Endothelial cell of umbilical vein (primary cell): ENCODE results near the gene GSN. TPM values are rescaled to one million over a fixed set of nuclear protein-coding genes. Genes with fewer than 3 reads are reported as not detected.

ENCODE experiments used
- BruUV-seq: library from RNA; stranded (reverse); fragments of 400-500 nt; replicated peaks from 2 replicates; lab custom pipeline; 2021; lab: Mats Ljungman, UMichigan
- CTCF ChIA-PET: fragments of 300-600, 350-600 bp; sonication (Branson Sonifier 250); formaldehyde crosslinking; loops from one replicate; lab custom pipeline; 2021; ENCODE audit warnings: antibody characterized with exemption, inconsistent platforms; lab: Charles Lee
- POLR2A ChIA-PET: fragments of 300-600, 350-600 bp; sonication (Branson Sonifier 250); formaldehyde crosslinking; loops from one replicate; lab custom pipeline; 2021; ENCODE audit warnings: antibody characterized with exemption, inconsistent platforms; lab: Charles Lee
- DNase-seq: peaks from one replicate; pipeline ENCODE4 v3.0.0-alpha.2; 2011; ENCODE audit warnings: low read depth, low spot score
- FAIRE-seq: peaks from 2 replicates; lab custom pipeline; 2011; peaks lifted over from hg19 to GRCh38; lab: Jason Lieb, UNC
- H2AFZ ChIP-seq: 2 replicates; pipeline ENCODE4 v1.6.0; 2012; ENCODE audit warnings: low read depth, low read length, control low read depth, inconsistent platforms
- H3K27ac ChIP-seq: 2 replicates; pipeline ENCODE4 v1.5.1; 2011; ENCODE audit warnings: low read depth, mild to moderate bottlenecking, control low read depth, low read length, moderate library complexity; ENCODE audit not compliant: insufficient read depth
- H3K27me3 ChIP-seq, 2 experiments: 2 replicates each; pipeline versions ENCODE4 v1.6.0 to v1.6.1; 2011; ENCODE audit warnings: low read length in 2 of 2, mixed read lengths in 1 of 2; ENCODE audit not compliant: control insufficient read depth in 2 of 2, insufficient read depth in 2 of 2
- H3K36me3 ChIP-seq, 2 experiments: 2 replicates in 1 of 2; 3 replicates in 1 of 2; pipeline ENCODE4 v1.5.1; 2011; ENCODE audit warnings: low read length in 2 of 2, mild to moderate bottlenecking in 1 of 2, moderate library complexity in 1 of 2; ENCODE audit not compliant: control insufficient read depth in 2 of 2, insufficient read depth in 2 of 2; ENCODE audit errors: extremely low read depth in 1 of 2
- H3K4me1 ChIP-seq: 3 replicates; pipeline ENCODE4 v1.5.1; 2011; ENCODE audit warnings: mild to moderate bottlenecking, low read length; ENCODE audit not compliant: control insufficient read depth, insufficient read depth; ENCODE audit errors: extremely low read depth
- H3K4me2 ChIP-seq: 2 replicates; pipeline ENCODE4 v1.6.1; 2011; ENCODE audit warnings: low read length, control low read depth, mixed read lengths; ENCODE audit not compliant: insufficient read depth
- H3K4me3 ChIP-seq, 3 experiments: fragments of 200-600 bp in 1 of 3; sonication (generic), shearing (Covaris generic) in 1 of 3; replicated peaks in 1 of 3; 2 replicates each; pipeline ENCODE4 v1.5.1; 2011 to 2016; ENCODE audit warnings: control low read depth in 3 of 3, low read length in 3 of 3, mild to moderate bottlenecking in 2 of 3, inconsistent platforms in 1 of 3, low read depth in 1 of 3, moderate library complexity in 1 of 3; ENCODE audit not compliant: insufficient read depth in 1 of 3
- H3K79me2 ChIP-seq: 2 replicates; pipeline ENCODE4 v1.6.0; 2012; ENCODE audit warnings: low read length, inconsistent platforms; ENCODE audit not compliant: control insufficient read depth, insufficient read depth
- H3K9ac ChIP-seq: replicated peaks from 2 replicates; pipeline ENCODE3; 2011; ENCODE audit warnings: low read length, control low read depth; ENCODE audit not compliant: insufficient read depth; ENCODE audit errors: extremely low read depth
- H3K9me1 ChIP-seq: replicated peaks from 3 replicates; pipeline ENCODE4 v1.6.0; 2011; ENCODE audit warnings: mild to moderate bottlenecking, low read length; ENCODE audit not compliant: control insufficient read depth, insufficient read depth; ENCODE audit errors: extremely low read depth
- H3K9me3 ChIP-seq: replicated peaks from 2 replicates; pipeline ENCODE4 v1.5.1; 2012; ENCODE audit warnings: low read length, inconsistent platforms; ENCODE audit not compliant: control insufficient read depth, insufficient read depth
- H4K20me1 ChIP-seq: replicated peaks from 2 replicates; pipeline ENCODE3; 2011; ENCODE audit warnings: mild to moderate bottlenecking, low read length; ENCODE audit not compliant: control insufficient read depth, insufficient read depth; ENCODE audit errors: extremely low read depth
- EZH2 ChIP-seq: IDR thresholded peaks from 2 replicates; pipeline ENCODE4 v1.6.1; 2012; ENCODE audit warnings: borderline replicate concordance, low read depth, mild to moderate bottlenecking, moderate library complexity, low read length, inconsistent platforms; ENCODE audit not compliant: severe bottlenecking
- FOS ChIP-seq: IDR thresholded peaks from 2 replicates; pipeline ENCODE4 v1.6.1; 2011; ENCODE audit warnings: mild to moderate bottlenecking, low read length, moderate library complexity, borderline replicate concordance; ENCODE audit not compliant: insufficient read depth
- GATA2 ChIP-seq: IDR thresholded peaks from 2 replicates; pipeline ENCODE4 v1.7.0; 2011; ENCODE audit warnings: low read depth, mild to moderate bottlenecking, moderate library complexity, mixed read lengths, low read length; ENCODE audit not compliant: insufficient read length, insufficient read depth
- JUN ChIP-seq: IDR thresholded peaks from 2 replicates; pipeline ENCODE4 v1.6.1; 2011; ENCODE audit warnings: borderline replicate concordance, low read depth; ENCODE audit not compliant: insufficient read length, insufficient read depth
- MYC ChIP-seq: IDR thresholded peaks from one replicate; pipeline ENCODE4 v1.6.1; 2011; ENCODE audit warnings: mild to moderate bottlenecking, low read depth, low read length
- POLR2A ChIP-seq: IDR thresholded peaks from 2 replicates; pipeline ENCODE4 v1.6.1; 2012; ENCODE audit warnings: low read depth, mild to moderate bottlenecking, control low read depth, low read length
- POLR2AphosphoS5 ChIP-seq: IDR thresholded peaks from 2 replicates; pipeline ENCODE4 v1.6.1; 2012; ENCODE audit warnings: low read depth, mild to moderate bottlenecking, control low read depth, low read length, moderate library complexity; ENCODE audit not compliant: insufficient read depth
- dilution Hi-C: fragments of 300-500 bp; cut with MboI; formaldehyde crosslinking; loops from one replicate; pipeline ENCODE4 v1.15.0; 2019; ENCODE audit warnings: low sequenced_read_pairs; ENCODE audit not compliant: extremely low pct_ligation_motif_present
- intact Hi-C: fragments of 100-400 bp; cut with micrococcal nuclease; formaldehyde crosslinking; loops from one replicate; pipeline ENCODE4 v1.10.0; 2022
- polyA plus RNA-seq, 4 experiments: library from polyadenylated mRNA; depleted of rRNA in 3 of 4; stranded (reverse) in 3 of 4; unstranded in 1 of 4; fragments of >200 nt; gene quantifications; 2 replicates each; pipeline versions ENCODE4 v1.2.1 to v1.2.3, GENCODE V29; 2011 to 2012; ENCODE audit warnings: missing spikeins in 1 of 4
- total RNA-seq: library from RNA; stranded (reverse); gene quantifications from 2 replicates; pipeline ENCODE4 v1.2.3, GENCODE V29; 2021
- TF ChIP-seq, protein P1 (sequence below): IDR thresholded peaks from 2 replicates; pipeline ENCODE4 v1.6.1; 2011; ENCODE audit not compliant: insufficient read depth, insufficient read length
- TF ChIP-seq, protein P2 (sequence below), 2 donors: IDR thresholded peaks; 1 replicate in 1 of 2; 2 replicates in 1 of 2; pipeline ENCODE4 v1.5.1; 2011; ENCODE audit warnings: low read length in 2 of 2, mild to moderate bottlenecking in 2 of 2, moderate library complexity in 2 of 2, control low read depth in 1 of 2, inconsistent platforms in 1 of 2, low read depth in 1 of 2; ENCODE audit not compliant: insufficient read depth in 1 of 2; ENCODE audit errors: extremely low read depth in 1 of 2

The GSN gene
- total and polyA plus RNA-seq, 2 donors (not counting 3 experiments of a cell fraction or from before 2014, with no cell fraction given) = 130 to 232 TPM

DNA sequence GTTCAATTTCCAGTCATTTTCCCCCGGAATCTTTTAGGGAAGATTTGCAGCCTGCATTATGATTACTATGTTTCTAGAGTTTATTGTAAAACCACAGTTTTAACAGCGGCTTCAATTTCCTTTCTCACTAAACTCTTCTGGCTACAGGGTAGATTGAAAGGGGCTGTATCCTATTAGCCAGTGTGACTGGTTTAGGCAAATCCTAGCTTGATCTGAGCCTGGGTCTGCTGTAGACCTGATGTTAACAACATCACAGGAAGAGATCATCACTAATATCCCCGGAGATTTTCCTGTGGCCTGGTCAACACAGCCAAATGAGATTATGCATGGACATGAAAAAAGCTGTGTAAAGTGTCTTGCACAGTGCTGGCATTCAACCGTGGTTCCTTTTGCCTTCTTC lies 68.7 kb downstream of the GSN start:
- ChIA-PET CTCF (interaction anchor here (1.4 kb wide), 1 partner anchor 14 kb away, joined by 5 read pairs; no protein-coding TSS in a partner anchor), POLR2A (no interaction called here)
- Histone ChIP-seq H3K9me3 (no peaks in the 10 kb centered on the region), H3K27ac (no peak overlapping the region), H2AFZ (no peak overlapping the region), H3K9me1 (no peaks in the 10 kb centered on the region), H3K36me3 (peaks cover 5 to 19% of the 10 kb centered on the region in 2 experiments), H3K27me3 (no peaks in the 10 kb centered on the region), H3K9ac (no peak overlapping the region), H3K4me3 (no peak overlapping the region), H3K4me1 (no peaks in the 10 kb centered on the region), H3K4me2 (no peak overlapping the region), H4K20me1 (no peaks in the 10 kb centered on the region), H3K79me2 (no peaks in the 10 kb centered on the region)
- no TSS peak for BruUV-seq
- FAIRE-seq = no peak
- intact Hi-C loops = no loop called here
- no peak for DNase-seq
- dilution Hi-C loops = no loop called here
- TF ChIP-seq POLR2A = no peak
- TF ChIP-seq JUN = no peak
- TF ChIP-seq POLR2AphosphoS5 = no peak
- TF ChIP-seq FOS = no peak
- TF ChIP-seq, protein P1, sequence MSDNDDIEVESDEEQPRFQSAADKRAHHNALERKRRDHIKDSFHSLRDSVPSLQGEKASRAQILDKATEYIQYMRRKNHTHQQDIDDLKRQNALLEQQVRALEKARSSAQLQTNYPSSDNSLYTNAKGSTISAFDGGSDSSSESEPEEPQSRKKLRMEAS = no peak
- TF ChIP-seq MYC = no peak
- no peak for TF ChIP-seq EZH2
- TF ChIP-seq, protein P2, sequence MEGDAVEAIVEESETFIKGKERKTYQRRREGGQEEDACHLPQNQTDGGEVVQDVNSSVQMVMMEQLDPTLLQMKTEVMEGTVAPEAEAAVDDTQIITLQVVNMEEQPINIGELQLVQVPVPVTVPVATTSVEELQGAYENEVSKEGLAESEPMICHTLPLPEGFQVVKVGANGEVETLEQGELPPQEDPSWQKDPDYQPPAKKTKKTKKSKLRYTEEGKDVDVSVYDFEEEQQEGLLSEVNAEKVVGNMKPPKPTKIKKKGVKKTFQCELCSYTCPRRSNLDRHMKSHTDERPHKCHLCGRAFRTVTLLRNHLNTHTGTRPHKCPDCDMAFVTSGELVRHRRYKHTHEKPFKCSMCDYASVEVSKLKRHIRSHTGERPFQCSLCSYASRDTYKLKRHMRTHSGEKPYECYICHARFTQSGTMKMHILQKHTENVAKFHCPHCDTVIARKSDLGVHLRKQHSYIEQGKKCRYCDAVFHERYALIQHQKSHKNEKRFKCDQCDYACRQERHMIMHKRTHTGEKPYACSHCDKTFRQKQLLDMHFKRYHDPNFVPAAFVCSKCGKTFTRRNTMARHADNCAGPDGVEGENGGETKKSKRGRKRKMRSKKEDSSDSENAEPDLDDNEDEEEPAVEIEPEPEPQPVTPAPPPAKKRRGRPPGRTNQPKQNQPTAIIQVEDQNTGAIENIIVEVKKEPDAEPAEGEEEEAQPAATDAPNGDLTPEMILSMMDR (IDR thresholded peaks at IDR 0.05; ENCODE audit: extremely low read depth in 1 of 2, insufficient read depth in 1 of 2, low read depth in 1 of 2, low read length in 2 of 2) = no peak
- TF ChIP-seq GATA2 = no peak
